Inferior parietal cortex (tissue), 1 donor: Measurements from ENCODE around the gene UBE2U.
"Not testable (repeated sequence)": the region's sequence is repeated elsewhere in the genome, so short reads cannot be mapped to it uniquely, and the experiment has no call there.

Source experiments
- DNase-seq: peaks from one replicate; pipeline ENCODE4 v3.0.0-alpha.2; 2016; ENCODE audit errors: extremely low spot score

UBE2U gene

GRCh38 chr1:64192290-64192689 is 11.1 kb upstream of the UBE2U start:
- DNase-seq, result no peak

GRCh38 chr1:64194168-64195080 is 9.0 kb upstream of the UBE2U start:
- DNase-seq, result peak; percentile 36

- no peak for DNase-seq
These were observed 8.4 kb upstream of the UBE2U start for GRCh38 chr1:64195081-64195395.

GRCh38 chr1:64196074-64196870 is 7.2 kb upstream of the UBE2U start:
- DNase-seq, result no peak

GRCh38 chr1:64197076-64197475 is 6.3 kb upstream of the UBE2U start:
- DNase-seq, result no peak

GRCh38 chr1:64199154-64199553 is 4.3 kb upstream of the UBE2U start:
- no peak for DNase-seq

- no peak for DNase-seq
These were observed 3.4 kb upstream of the UBE2U start for GRCh38 chr1:64200064-64200463.

GRCh38 chr1:64209221-64209620 is 5.8 kb downstream of the UBE2U start:
- DNase-seq, result no peak

GRCh38 chr1:64212031-64212430 is 8.6 kb downstream of the UBE2U start:
- no peak for DNase-seq

- no peak for DNase-seq
These were observed 12.2 kb downstream of the UBE2U start for GRCh38 chr1:64215576-64215975.

- no peak for DNase-seq
These were observed 16.8 kb downstream of the UBE2U start for GRCh38 chr1:64220241-64220640.

- no peak for DNase-seq
These were observed 20.1 kb downstream of the UBE2U start for GRCh38 chr1:64223329-64224151.

- not testable (repeated sequence) for DNase-seq
These were observed 20.8 kb downstream of the UBE2U start for GRCh38 chr1:64224236-64224635.

GRCh38 chr1:64228167-64228957 is 24.9 kb downstream of the UBE2U start:
- no peak for DNase-seq

GRCh38 chr1:64229307-64229706 is 25.9 kb downstream of the UBE2U start:
- no peak for DNase-seq

- no peak for DNase-seq
These were observed 27.7 kb downstream of the UBE2U start for GRCh38 chr1:64231153-64231552.

GRCh38 chr1:64231654-64232053 is 28.2 kb downstream of the UBE2U start:
- DNase-seq, result no peak

- DNase-seq, result no peak
These were observed 31.3 kb downstream of the UBE2U start for GRCh38 chr1:64234714-64235113.

GRCh38 chr1:64235181-64235580 is 31.8 kb downstream of the UBE2U start:
- no peak for DNase-seq

- DNase-seq, result no peak
These were observed 32.5 kb downstream of the UBE2U start for GRCh38 chr1:64235910-64236309.

- no peak for DNase-seq
These were observed 33.1 kb downstream of the UBE2U start for GRCh38 chr1:64236541-64236954.
